HG03280 (cell line): ENCODE data around the gene MVB12B.
"Not testable (repeated sequence)": the region's sequence is repeated elsewhere in the genome, so short reads cannot be mapped to it uniquely, and the experiment has no call there.

Source experiments
- ATAC-seq: cut with Tn5 transposase; IDR thresholded peaks from one replicate; pipeline ENCODE4 v1.9.1; 2021; ENCODE audit warnings: mild to moderate bottlenecking, moderate library complexity; ENCODE audit not compliant: unreplicated experiment

Gene MVB12B

DNA sequence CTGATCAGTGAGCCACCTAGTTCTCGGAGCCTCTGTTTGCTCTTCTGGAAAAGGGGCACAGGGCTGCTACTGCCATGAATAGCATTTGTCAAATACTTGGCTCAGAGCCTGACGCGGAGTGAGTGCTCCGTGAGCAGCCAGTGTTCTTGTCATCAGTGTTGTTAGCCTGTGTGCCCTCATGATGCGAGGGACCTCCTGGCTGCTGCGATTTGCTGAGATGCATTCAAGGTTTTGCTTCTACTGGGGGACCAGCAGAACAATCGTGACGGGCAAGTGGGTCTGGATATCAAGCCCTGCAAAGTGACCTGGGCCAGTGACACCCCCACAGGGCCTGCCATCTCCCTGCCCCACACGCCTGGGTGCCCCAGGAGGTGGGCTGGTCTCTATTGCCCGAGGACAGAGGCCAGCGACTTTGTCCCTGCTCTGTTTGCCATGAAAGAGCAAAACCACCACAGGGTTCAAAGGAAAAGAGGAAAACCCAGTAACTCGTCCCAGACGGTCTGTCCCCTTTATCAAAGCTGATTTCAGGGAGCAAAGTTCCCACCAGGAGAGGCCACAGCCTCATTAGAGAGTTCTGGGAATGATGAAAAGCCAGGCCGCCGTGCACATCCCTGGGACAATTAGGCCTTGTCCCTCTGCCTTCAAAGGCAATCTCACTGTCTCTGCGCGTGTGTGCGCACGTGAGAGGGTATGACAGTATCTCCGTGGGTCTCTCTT, 200.6 kb downstream of the MVB12B start:
- no peak for ATAC-seq

GRCh38 chr9:126528111-126528510, 201.5 kb downstream of the MVB12B start:
- ATAC-seq: no peak

DNA sequence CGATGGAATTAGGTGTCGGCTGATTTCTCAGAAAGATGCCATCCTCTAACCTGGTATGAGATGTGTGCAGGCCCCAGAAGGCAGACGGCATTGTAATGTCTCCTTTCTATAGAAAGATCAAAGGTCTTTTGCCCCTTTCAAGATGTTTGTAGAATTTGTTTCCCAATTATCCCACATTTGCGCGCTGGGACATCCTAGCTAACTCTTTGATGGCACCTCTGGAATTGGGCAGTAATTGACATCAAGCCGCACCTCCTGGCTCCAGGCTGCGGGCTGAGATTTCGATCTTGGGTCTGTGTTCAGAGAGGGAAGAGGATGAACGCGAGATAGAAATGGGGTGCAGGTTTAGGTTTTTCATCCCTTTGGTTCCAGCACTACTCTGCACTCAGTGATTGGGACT, 202.3 kb downstream of the MVB12B start:
- ATAC-seq: no peak

DNA sequence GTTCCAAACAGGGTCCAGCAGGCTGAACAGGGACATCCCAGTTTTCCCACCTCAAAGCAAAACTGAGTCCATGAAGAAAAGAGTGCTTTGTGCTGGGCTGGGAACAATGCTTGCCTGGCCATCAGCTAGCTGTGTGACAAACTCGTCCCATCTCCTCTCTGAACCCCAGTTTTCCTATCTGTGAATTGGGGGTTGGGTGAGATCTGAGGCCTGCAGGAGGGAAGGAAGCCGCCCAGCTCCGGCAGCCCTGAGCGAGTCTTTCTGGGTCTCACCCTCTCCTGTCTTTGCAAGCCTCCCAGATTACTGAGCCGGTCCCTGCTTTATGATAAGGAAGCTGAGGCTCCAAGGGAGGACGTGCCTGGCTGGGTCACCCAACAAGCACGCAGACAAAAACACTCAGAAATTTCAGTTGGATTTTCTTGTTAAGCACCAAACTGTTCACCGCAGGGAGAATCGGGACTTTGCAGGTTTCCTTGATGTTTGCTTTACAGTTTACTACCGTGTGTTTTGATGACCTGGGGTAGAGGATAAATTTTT, 204.5 kb downstream of the MVB12B start:
- no peak for ATAC-seq

DNA sequence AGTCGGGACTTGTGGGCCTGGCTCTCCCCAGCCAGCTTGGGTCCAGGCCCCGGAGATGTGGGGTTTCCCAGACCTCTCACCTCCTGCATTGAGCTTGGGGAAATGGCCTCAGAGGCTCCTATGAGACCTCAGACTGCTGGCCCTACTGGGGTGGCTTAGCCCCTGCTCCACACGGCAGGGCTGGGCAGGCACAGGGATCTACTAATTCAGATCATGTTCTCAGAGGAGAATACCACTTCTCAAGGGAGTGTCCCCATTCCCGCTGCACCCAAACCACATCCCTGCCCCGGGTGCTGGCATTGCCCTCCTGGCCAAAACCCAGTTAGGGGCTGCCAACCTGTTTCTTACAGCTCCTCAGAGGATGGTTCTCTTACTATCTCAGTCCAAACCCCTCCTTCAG, 205.0 kb downstream of the MVB12B start:
- ATAC-seq: no peak

- no peak for ATAC-seq
These were observed 205.4 kb downstream of the MVB12B start for GRCh38 chr9:126532019-126532462.

DNA sequence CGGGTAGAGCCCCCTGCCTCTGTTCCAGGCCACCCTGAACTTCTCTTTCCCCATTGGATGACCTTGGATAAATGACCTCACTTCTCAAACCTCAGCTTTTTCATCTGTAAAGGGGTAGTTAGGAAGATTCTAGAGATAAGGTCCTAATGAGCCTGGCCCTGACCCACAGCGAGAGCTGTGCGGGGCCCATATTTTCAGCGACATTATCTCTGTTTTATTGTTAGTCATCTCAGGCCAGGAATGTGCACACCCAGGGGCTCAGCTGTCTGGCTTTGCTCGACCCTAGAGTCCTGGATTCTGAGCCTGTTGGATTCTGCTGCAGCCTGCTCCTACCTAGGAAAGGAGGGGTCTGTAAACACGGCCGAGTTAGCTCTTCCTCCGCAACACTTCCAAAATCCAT, 205.9 kb downstream of the MVB12B start:
- ATAC-seq: no peak

- ATAC-seq: no peak
These were observed 206.6 kb downstream of the MVB12B start for GRCh38 chr9:126532951-126533925.

DNA sequence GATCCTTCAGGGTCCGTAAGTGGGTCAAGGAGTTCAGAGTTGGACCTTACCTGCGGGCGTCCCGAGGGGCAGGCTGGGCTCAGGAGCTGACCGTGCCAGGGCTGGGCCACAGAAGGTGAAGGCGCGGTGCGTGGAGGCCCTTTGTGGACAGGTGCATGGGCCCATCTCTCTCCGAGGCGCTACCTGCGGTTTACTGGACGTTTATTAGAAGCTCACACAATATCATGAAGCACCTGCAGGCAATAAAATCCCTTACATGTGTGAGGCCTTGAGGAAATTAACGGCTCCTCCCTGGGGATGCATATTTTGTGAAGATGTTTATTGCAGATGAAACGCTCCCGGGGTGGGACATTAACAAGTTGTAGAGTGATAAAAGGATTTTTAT, 207.3 kb downstream of the MVB12B start:
- no peak for ATAC-seq

- ATAC-seq: no peak
These were observed 208.0 kb downstream of the MVB12B start for GRCh38 chr9:126534431-126535186.

- ATAC-seq: no peak
These were observed 209.5 kb downstream of the MVB12B start for GRCh38 chr9:126536131-126536530.

GRCh38 chr9:126536841-126537465, 210.3 kb downstream of the MVB12B start:
- no peak for ATAC-seq

DNA sequence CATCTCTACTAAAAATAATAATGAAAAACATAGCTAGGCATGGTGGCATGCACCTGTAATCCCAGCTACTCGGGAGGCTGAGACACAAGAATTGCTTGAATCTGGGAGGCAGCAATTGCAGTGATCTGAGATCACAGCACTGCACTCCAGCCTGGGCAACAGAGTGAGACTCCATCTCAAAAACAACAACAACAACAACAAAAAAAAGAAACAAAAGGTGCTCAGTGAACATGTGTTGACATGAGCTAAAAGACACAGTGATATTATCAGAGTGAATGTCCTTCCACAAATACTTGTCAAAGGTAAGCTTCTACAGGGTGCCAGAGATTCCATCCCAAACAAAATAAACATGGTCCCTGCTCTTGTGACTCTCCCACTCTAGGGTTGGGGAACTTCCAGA, 211.9 kb downstream of the MVB12B start:
- ATAC-seq: no peak

GRCh38 chr9:126540398-126540797, 213.8 kb downstream of the MVB12B start:
- ATAC-seq: not testable (repeated sequence)

DNA sequence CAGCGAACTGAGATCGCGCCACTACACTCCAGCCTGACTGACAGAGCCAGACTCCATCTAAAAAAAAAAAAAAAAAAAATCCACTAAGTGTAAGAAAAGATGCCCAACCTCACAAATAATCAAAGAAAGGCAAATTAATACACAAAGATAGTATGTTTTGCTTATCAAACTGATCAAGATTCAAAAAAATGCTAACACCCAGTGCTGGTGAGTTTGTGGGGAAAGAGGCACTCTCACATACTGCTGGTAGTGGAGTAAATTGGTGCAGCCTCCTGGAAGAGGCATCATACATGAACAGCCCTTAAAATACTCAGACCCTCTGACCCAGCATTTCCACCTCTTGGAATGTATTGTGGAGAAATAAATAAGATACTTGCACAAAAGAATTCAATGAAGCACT, 216.9 kb downstream of the MVB12B start:
- ATAC-seq: no peak

DNA sequence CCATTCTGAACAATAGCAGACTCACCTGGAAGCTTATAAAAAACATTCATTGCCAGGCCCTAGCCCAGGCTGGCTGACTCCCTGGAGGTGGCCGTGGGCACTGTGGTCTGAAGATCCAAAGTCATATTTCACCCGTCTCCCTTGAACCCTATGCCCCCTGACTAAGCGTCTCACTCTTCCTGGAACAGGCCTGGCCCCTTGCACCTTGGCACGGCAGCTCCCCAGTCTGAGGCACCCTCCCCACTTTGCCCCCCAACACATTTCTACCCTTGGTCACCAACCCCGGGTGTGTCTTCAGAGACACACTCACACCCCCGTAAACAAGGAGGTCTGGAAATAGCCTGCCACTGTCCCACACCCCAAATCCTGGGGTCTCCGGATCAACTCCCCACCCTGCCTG, 218.5 kb downstream of the MVB12B start:
- ATAC-seq: no peak

DNA sequence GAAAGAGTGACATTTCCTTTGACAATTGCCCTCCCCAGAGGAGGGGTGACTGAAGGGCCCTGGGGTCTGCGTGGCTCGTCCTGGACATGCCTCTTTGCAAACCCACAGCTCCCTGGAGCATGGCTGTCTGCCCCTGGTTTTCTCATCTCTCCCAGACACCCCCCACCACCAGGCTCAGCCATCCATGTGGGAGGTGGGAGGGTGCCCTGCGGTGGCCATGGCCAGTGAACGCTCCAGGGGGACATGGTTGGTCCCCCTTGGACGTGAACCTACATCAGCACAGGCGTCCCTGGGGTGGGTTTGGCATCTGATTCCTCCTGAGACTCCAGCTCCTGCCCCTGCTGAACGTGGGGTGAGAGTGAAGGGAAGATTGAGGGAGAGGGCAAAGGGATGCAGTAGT, 219.4 kb downstream of the MVB12B start:
- ATAC-seq: no peak

DNA sequence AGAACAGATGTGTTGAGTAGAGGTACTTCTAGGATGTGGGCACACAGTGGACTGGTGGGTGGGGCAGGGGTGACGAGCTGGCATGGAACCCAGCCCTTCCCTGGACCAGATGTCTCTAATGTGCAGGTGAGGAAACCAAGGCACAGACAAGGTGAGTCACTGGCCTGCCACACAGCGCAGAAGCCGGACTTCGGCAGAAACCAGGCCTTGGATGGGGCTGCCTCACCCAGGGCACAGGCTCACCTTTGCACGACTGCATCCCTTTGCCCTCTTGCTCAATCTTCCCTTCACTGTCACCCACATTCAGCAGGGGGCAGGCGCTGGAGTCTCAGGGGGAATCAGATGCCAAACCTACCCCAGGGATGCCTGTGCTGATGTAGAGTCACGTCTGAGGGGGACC, 221.7 kb downstream of the MVB12B start:
- ATAC-seq: no peak

DNA sequence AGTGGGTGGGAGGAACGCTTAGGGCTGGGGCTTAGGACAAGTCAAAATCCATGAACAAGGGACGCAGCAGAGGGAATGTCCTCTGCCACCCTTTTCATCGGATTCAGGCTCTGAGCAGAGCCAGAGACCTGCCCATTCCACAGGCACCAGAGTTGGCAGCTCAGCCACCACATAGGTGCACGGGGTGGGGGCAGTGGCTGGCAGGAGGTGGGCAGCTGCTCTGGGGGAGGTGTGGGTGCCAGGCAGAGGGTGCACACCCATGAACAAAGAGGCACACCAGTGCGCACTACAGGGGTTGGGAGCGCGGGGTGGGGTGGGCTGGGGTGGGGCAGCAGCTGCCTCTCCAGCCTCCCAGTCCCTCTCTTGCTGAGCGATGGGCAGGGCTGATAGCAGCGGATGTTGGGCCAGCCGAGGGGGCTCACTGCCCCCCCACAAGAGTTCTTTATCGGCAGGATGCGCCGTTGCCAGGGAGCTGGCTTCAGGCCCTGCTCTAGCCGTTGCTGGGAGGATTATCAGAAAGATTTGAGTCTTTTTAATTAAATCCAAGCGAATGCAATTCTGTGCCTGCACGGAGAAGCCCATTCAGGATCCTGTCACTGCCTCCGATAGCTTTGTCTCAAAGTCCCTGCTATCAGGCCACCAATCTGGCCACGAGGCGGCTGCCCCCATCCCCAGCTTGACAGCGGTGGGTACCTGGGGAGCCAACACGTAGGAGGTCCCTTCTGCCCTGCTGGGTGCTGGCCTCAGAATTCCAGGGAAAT, 222.8 kb downstream of the MVB12B start:
- no peak for ATAC-seq

- ATAC-seq: no peak
These were observed 224.3 kb downstream of the MVB12B start for GRCh38 chr9:126550891-126551351.
